Measurements from ENCODE around the gene TXNDC15. TPM values are rescaled to one million over a fixed set of nuclear protein-coding genes. Genes with fewer than 3 reads are reported as not detected.
A peak's percentile ranks its signal among the peaks of the same experiment; 100 is the strongest.

TXNDC15 gene
- total and polyA plus RNA-seq, 4 donors: 29.3 to 53.1 (median 44.2) TPM

DNA sequence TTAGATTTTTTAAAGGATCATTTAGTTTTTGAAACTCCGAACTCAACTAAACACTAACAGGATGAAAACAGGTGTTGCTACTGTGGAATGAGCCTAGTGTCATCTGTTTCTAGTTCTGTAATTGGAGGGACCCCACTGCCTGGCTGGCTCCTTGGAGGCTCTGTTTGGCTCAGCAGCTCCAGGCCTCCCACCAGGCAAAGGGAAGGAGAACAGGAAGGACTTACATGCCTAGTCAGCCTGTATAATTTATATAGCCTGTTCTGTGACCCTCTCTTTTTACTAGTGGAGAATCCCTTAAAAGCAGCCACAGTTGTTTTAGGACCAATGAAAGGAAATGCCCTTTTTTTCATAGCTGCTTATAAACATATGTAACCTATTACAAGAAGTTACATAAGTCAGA is 49.5 kb upstream of the TXNDC15 start:
- Histone ChIP-seq H3K4me3 (ENCODE audit: low read depth in 1 of 3, low read length in 3 of 3) (no peak overlapping the region), H3K27ac (ENCODE audit: low read depth in 1 of 2, low read length in 2 of 2) (peak overlapping the region in 1 of 2 donors; percentile 28), H3K36me3 (ENCODE audit: control insufficient read depth in 4 of 4, insufficient read depth in 3 of 4, low read depth in 1 of 4, low read length in 3 of 4) (peaks cover 5 to 21% (median 10%) of the 10 kb centered on the region in 4 donors), H3K4me1 (ENCODE audit: control insufficient read depth in 4 of 4, insufficient read depth in 4 of 4, low read length in 3 of 4) (peaks cover 6 to 20% (median 7%) of the 10 kb centered on the region in 4 donors), H3K27me3 (ENCODE audit: control insufficient read depth in 4 of 4, insufficient read depth in 4 of 4, low read length in 3 of 4) (no peaks in the 10 kb centered on the region), H3K9ac (ENCODE audit: low read depth in 1 of 2, low read length in 2 of 2) (no peak overlapping the region), H3K9me3 (ENCODE audit: control insufficient read depth in 4 of 4, low read length in 3 of 4) (no peaks in the 10 kb centered on the region)
- WGBS: 98% methylated on average over 1 of the region's 1 CpG
- TF ChIP-seq JUND (IDR thresholded peaks at IDR 0.05) (no peak), TAF1 (conservative IDR thresholded peaks at IDR 0.05) (no peak), EGR1 (IDR thresholded peaks at IDR 0.05; ENCODE audit: low read depth in 2 of 2) (no peak)
- TF ChIP-seq, protein P1, sequence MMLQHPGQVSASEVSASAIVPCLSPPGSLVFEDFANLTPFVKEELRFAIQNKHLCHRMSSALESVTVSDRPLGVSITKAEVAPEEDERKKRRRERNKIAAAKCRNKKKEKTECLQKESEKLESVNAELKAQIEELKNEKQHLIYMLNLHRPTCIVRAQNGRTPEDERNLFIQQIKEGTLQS (IDR thresholded peaks at IDR 0.05): no peak
- no peak for DNase-seq (ENCODE audit: low spot score)

DNA sequence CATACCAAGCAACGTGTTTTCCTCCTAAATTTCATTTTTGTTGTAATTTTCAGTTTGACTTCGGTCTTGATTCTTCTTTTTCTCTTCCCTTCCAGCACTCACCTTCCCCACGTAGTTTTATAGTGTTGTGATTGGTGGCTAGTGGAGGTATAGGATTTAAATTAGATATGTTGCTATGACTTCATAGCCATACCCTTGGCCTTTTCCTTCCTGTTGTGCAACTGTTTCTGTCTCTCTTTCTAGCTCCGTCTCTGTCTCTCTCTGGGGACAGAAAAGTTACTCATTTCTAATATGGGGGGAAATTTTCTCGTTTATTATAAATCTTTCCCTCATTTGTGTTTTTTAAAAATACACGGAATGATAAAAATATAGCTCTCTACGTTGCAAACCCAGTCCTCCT is 49.0 kb upstream of the TXNDC15 start:
- 79% methylated on average over 7 of the region's 7 CpGs for WGBS
- Histone ChIP-seq H3K27ac (ENCODE audit: low read depth in 1 of 2, low read length in 2 of 2) (peak overlapping the region in 1 of 2 donors; percentile 28), H3K9me3 (ENCODE audit: control insufficient read depth in 4 of 4, low read length in 3 of 4) (no peaks in the 10 kb centered on the region), H3K4me3 (ENCODE audit: low read depth in 1 of 3, low read length in 3 of 3) (no peak overlapping the region), H3K4me1 (ENCODE audit: control insufficient read depth in 4 of 4, insufficient read depth in 4 of 4, low read length in 3 of 4) (peaks cover 6 to 20% (median 7%) of the 10 kb centered on the region in 4 donors), H3K9ac (ENCODE audit: low read depth in 1 of 2, low read length in 2 of 2) (no peak overlapping the region), H3K27me3 (ENCODE audit: control insufficient read depth in 4 of 4, insufficient read depth in 4 of 4, low read length in 3 of 4) (no peaks in the 10 kb centered on the region), H3K36me3 (ENCODE audit: control insufficient read depth in 4 of 4, insufficient read depth in 3 of 4, low read depth in 1 of 4, low read length in 3 of 4) (peaks cover 5 to 18% (median 9%) of the 10 kb centered on the region in 4 donors)
- TF ChIP-seq, protein P1 (IDR thresholded peaks at IDR 0.05): no peak
- no peak for DNase-seq (ENCODE audit: low spot score)

DNA sequence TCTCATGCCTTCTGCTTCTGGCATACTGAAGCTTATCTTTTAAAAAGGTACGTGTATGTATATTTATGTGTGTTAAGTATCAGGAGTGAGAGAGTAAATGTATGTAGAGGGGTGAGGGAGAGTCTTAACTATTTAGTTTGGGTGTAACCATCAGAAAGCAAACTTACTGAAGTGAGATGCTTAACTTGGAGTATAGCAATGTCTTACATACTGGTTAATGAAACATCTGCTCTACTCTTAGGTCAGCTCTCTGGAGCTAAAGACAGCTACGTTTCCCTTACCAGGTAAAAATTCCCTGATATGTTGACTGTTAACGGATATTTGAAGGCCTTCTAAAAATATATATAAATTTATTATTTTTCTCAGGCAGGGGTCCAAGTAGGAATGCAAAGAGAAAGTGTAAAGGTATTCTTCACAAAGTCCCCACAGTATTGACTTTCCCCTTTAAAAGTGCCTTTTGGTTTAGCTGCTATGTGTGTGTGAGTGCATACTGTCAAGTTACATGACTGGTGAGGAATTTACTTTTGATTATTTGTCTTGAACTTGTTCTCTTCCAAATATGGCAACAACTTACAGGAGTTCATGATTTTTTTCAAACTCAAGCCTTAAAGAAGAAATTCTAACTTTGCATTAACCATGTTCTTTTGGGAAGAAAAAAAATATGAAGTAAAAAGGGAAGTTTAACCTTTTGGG is 40.7 kb upstream of the TXNDC15 start:
- Histone ChIP-seq H3K9me3 (ENCODE audit: control insufficient read depth in 4 of 4, low read length in 3 of 4) (no peaks in the 10 kb centered on the region), H3K4me1 (ENCODE audit: control insufficient read depth in 4 of 4, insufficient read depth in 4 of 4, low read length in 3 of 4) (peaks cover 4 to 21% (median 16%) of the 10 kb centered on the region in 4 donors), H3K36me3 (ENCODE audit: control insufficient read depth in 4 of 4, insufficient read depth in 3 of 4, low read depth in 1 of 4, low read length in 3 of 4) (peaks cover 0 to 4% (median under 1%) of the 10 kb centered on the region in 4 donors), H3K4me3 (ENCODE audit: low read depth in 1 of 3, low read length in 3 of 3) (no peak overlapping the region), H3K9ac (ENCODE audit: low read depth in 1 of 2, low read length in 2 of 2) (no peak overlapping the region), H3K27ac (ENCODE audit: low read depth in 1 of 2, low read length in 2 of 2) (no peak overlapping the region), H3K27me3 (ENCODE audit: control insufficient read depth in 4 of 4, insufficient read depth in 4 of 4, low read length in 3 of 4) (no peaks in the 10 kb centered on the region)
- TF ChIP-seq FOXA1 (IDR thresholded peaks at IDR 0.05) (no peak), RAD21 (IDR thresholded peaks at IDR 0.05) (no peak)
- 87% methylated on average over 3 of the region's 3 CpGs for WGBS
- no peak for DNase-seq (ENCODE audit: low spot score)

DNA sequence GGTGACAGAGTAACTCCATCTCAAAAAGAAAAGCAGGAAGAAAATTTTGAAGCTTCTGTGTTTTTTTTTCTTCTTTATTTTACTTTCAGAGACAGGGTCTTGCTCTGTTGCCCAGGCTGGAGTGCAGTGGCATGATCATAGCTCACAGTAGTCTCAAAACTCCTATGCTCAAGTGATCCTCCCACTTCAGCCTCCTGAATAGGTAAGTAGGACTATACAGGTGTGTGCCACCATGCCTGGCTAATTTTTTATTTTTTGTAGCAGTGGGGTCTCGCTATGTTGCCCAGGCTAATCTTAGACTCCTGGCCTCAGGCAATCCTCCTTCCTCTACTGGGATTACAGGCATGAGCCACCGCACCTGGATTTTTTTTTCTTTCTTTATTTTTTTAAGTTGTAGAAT is 38.5 kb upstream of the TXNDC15 start:
- Histone ChIP-seq H3K27ac (ENCODE audit: low read depth in 1 of 2, low read length in 2 of 2) (no peak overlapping the region), H3K4me1 (ENCODE audit: control insufficient read depth in 4 of 4, insufficient read depth in 4 of 4, low read length in 3 of 4) (peaks cover 7 to 29% (median 24%) of the 10 kb centered on the region in 4 donors), H3K9ac (ENCODE audit: low read depth in 1 of 2, low read length in 2 of 2) (no peak overlapping the region), H3K36me3 (ENCODE audit: control insufficient read depth in 4 of 4, insufficient read depth in 3 of 4, low read depth in 1 of 4, low read length in 3 of 4) (no peaks in the 10 kb centered on the region), H3K27me3 (ENCODE audit: control insufficient read depth in 4 of 4, insufficient read depth in 4 of 4, low read length in 3 of 4) (no peaks in the 10 kb centered on the region), H3K4me3 (ENCODE audit: low read depth in 1 of 3, low read length in 3 of 3) (no peak overlapping the region), H3K9me3 (ENCODE audit: control insufficient read depth in 4 of 4, low read length in 3 of 4) (no peaks in the 10 kb centered on the region)
- over 99% methylated on average over 2 of the region's 2 CpGs for WGBS
- no peak for DNase-seq (ENCODE audit: low spot score)
- TF ChIP-seq FOXA2 (IDR thresholded peaks at IDR 0.05): no peak
- TF ChIP-seq RXRA (IDR thresholded peaks at IDR 0.05): no peak
- TF ChIP-seq, protein P2, sequence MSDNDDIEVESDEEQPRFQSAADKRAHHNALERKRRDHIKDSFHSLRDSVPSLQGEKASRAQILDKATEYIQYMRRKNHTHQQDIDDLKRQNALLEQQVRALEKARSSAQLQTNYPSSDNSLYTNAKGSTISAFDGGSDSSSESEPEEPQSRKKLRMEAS (IDR thresholded peaks at IDR 0.05): no peak
- TF ChIP-seq EGR1 (IDR thresholded peaks at IDR 0.05; ENCODE audit: low read depth in 2 of 2): no peak
- no peak for TF ChIP-seq RAD21 (IDR thresholded peaks at IDR 0.05)
- no peak for TF ChIP-seq NR2F2 (IDR thresholded peaks at IDR 0.05)
- TF ChIP-seq FOXA1 (IDR thresholded peaks at IDR 0.05): no peak
- no peak for TF ChIP-seq SP1 (IDR thresholded peaks at IDR 0.05)
- no peak for TF ChIP-seq HNF4G (IDR thresholded peaks at IDR 0.05)
- TF ChIP-seq, protein P3, sequence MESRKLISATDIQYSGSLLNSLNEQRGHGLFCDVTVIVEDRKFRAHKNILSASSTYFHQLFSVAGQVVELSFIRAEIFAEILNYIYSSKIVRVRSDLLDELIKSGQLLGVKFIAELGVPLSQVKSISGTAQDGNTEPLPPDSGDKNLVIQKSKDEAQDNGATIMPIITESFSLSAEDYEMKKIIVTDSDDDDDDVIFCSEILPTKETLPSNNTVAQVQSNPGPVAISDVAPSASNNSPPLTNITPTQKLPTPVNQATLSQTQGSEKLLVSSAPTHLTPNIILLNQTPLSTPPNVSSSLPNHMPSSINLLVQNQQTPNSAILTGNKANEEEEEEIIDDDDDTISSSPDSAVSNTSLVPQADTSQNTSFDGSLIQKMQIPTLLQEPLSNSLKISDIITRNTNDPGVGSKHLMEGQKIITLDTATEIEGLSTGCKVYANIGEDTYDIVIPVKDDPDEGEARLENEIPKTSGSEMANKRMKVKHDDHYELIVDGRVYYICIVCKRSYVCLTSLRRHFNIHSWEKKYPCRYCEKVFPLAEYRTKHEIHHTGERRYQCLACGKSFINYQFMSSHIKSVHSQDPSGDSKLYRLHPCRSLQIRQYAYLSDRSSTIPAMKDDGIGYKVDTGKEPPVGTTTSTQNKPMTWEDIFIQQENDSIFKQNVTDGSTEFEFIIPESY (IDR thresholded peaks at IDR 0.05): no peak
- no peak for TF ChIP-seq YY1 (IDR thresholded peaks at IDR 0.05)
- TF ChIP-seq JUND (IDR thresholded peaks at IDR 0.05): no peak
- no peak for TF ChIP-seq GABPA (IDR thresholded peaks at IDR 0.05 in 1 of 2, conservative IDR thresholded peaks at IDR 0.05 in 1 of 2)
- no peak for TF ChIP-seq TAF1 (conservative IDR thresholded peaks at IDR 0.05)
- no peak for TF ChIP-seq HNF4A (conservative IDR thresholded peaks at IDR 0.05)
- TF ChIP-seq, protein P4, sequence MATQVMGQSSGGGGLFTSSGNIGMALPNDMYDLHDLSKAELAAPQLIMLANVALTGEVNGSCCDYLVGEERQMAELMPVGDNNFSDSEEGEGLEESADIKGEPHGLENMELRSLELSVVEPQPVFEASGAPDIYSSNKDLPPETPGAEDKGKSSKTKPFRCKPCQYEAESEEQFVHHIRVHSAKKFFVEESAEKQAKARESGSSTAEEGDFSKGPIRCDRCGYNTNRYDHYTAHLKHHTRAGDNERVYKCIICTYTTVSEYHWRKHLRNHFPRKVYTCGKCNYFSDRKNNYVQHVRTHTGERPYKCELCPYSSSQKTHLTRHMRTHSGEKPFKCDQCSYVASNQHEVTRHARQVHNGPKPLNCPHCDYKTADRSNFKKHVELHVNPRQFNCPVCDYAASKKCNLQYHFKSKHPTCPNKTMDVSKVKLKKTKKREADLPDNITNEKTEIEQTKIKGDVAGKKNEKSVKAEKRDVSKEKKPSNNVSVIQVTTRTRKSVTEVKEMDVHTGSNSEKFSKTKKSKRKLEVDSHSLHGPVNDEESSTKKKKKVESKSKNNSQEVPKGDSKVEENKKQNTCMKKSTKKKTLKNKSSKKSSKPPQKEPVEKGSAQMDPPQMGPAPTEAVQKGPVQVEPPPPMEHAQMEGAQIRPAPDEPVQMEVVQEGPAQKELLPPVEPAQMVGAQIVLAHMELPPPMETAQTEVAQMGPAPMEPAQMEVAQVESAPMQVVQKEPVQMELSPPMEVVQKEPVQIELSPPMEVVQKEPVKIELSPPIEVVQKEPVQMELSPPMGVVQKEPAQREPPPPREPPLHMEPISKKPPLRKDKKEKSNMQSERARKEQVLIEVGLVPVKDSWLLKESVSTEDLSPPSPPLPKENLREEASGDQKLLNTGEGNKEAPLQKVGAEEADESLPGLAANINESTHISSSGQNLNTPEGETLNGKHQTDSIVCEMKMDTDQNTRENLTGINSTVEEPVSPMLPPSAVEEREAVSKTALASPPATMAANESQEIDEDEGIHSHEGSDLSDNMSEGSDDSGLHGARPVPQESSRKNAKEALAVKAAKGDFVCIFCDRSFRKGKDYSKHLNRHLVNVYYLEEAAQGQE (IDR thresholded peaks at IDR 0.05): no peak

Measured in liver (tissue), 9 donors.